ENCODE measurements around the gene POLD4. TPM values are rescaled to one million over a fixed set of nuclear protein-coding genes. Genes with fewer than 3 reads are reported as not detected.

Gene POLD4
- total RNA-seq, 1 experiment from 2014 or later = 19.5 TPM

GRCh38 chr11:67311051-67311555 is 42.2 kb downstream of the POLD4 start:
- H3K79me1 ChIP-seq (ENCODE audit: insufficient read depth, low read depth, low read length, poor library complexity, severe bottlenecking) = no peaks in the 10 kb centered on the region
- no peak overlapping the region for H2BK15ac ChIP-seq (ENCODE audit: low read depth, low read length)
- no peaks in the 10 kb centered on the region for H3K9me3 ChIP-seq (ENCODE audit: control insufficient read depth, low read depth, low read length)
- H3K27me3 ChIP-seq (ENCODE audit: insufficient read depth, low read length) = no peaks in the 10 kb centered on the region
- no peak overlapping the region for H3K18ac ChIP-seq (ENCODE audit: insufficient read length, low read depth, low read length)
- no peaks in the 10 kb centered on the region for H3K9me3 Mint-ChIP-seq
- no peak overlapping the region for H3K27ac ChIP-seq (ENCODE audit: insufficient read length, low read depth, low read length)
- H4K8ac ChIP-seq (replicated peaks; ENCODE audit: insufficient read length, low read depth, low read length) = no peak overlapping the region
- no peak overlapping the region for H2BK5ac ChIP-seq (ENCODE audit: insufficient read length, low read length)
- H3K4me1 ChIP-seq (ENCODE audit: insufficient read depth, low read length) = no peaks in the 10 kb centered on the region
- H3K23me2 ChIP-seq (ENCODE audit: insufficient read length, low read depth, low read length, poor library complexity, severe bottlenecking) = no peaks in the 10 kb centered on the region
- no peak overlapping the region for H3K4me3 Mint-ChIP-seq
- no peak overlapping the region for H3K4me2 ChIP-seq (ENCODE audit: insufficient read depth, insufficient read length, low read length)
- H3T11ph ChIP-seq (ENCODE audit: low read length) = no peak overlapping the region
- H2BK20ac ChIP-seq (ENCODE audit: low read depth, low read length, poor library complexity, severe bottlenecking) = no peak overlapping the region
- H2BK120ac ChIP-seq (ENCODE audit: low read depth, low read length, poor library complexity, severe bottlenecking) = no peak overlapping the region
- no peak overlapping the region for H3K23ac ChIP-seq (ENCODE audit: insufficient read length, low read depth, low read length)
- no peak overlapping the region for H3K9ac ChIP-seq (ENCODE audit: extremely low read depth, insufficient read length, low read length)
- DNase-seq = no peak
- H4K91ac ChIP-seq (ENCODE audit: insufficient read length, low read depth, low read length) = no peak overlapping the region
- H2AFZ ChIP-seq (ENCODE audit: low read length) = no peak overlapping the region
- H4K5ac ChIP-seq (ENCODE audit: insufficient read length, low read depth, low read length) = no peak overlapping the region
- H2BK12ac ChIP-seq (ENCODE audit: insufficient read length, low read depth, low read length) = no peak overlapping the region
- H3K14ac ChIP-seq (ENCODE audit: insufficient read depth, low read length) = no peak overlapping the region
- no CpG with 5 or more reads among the region's 18 CpGs for WGBS (ENCODE audit: extremely low coverage, insufficient read length, low lambda C conversion rate)
- no peaks in the 10 kb centered on the region for H3K79me2 ChIP-seq (ENCODE audit: insufficient read depth, low read length)
- no peak overlapping the region for H2AK5ac ChIP-seq (ENCODE audit: insufficient read length, low read length)
- H3K4me1 Mint-ChIP-seq = no peaks in the 10 kb centered on the region; a peak in 1 of 4 replicates
- peaks cover 0 to 15% (median 8%) of the 10 kb centered on the region in 3 experiments; a peak in 5 of 7 replicates for H3K36me3 Mint-ChIP-seq (ENCODE audit: insufficient read depth in 1 of 3, low read depth in 3 of 3)
- H3K27me3 Mint-ChIP-seq (ENCODE audit: low read depth) = peaks cover 14% of the 10 kb centered on the region
- H3K27ac Mint-ChIP-seq = no peak overlapping the region
- no peak overlapping the region for H3K4ac ChIP-seq (ENCODE audit: low read depth, low read length)
- no peak overlapping the region for H3K56ac ChIP-seq (ENCODE audit: insufficient read length, low read depth, low read length)
- no peaks in the 10 kb centered on the region for H4K20me1 ChIP-seq (ENCODE audit: control insufficient read depth, insufficient read depth, insufficient read length)
- TF ChIP-seq, protein P1, sequence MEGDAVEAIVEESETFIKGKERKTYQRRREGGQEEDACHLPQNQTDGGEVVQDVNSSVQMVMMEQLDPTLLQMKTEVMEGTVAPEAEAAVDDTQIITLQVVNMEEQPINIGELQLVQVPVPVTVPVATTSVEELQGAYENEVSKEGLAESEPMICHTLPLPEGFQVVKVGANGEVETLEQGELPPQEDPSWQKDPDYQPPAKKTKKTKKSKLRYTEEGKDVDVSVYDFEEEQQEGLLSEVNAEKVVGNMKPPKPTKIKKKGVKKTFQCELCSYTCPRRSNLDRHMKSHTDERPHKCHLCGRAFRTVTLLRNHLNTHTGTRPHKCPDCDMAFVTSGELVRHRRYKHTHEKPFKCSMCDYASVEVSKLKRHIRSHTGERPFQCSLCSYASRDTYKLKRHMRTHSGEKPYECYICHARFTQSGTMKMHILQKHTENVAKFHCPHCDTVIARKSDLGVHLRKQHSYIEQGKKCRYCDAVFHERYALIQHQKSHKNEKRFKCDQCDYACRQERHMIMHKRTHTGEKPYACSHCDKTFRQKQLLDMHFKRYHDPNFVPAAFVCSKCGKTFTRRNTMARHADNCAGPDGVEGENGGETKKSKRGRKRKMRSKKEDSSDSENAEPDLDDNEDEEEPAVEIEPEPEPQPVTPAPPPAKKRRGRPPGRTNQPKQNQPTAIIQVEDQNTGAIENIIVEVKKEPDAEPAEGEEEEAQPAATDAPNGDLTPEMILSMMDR (conservative IDR thresholded peaks at IDR 0.05) = no peak

All from H9 (cell line).